HG03064 (cell line): ENCODE data around the gene CPSF6.

Experiments
- ATAC-seq: cut with Tn5 transposase; IDR thresholded peaks from one replicate; pipeline ENCODE4 v1.9.1; 2021; ENCODE audit warnings: low read depth; ENCODE audit not compliant: unreplicated experiment

The CPSF6 gene

GRCh38 chr12:69318225-69318624 lies 78.9 kb downstream of the CPSF6 start:
- ATAC-seq: no peak

GRCh38 chr12:69321351-69321750 lies 82.0 kb downstream of the CPSF6 start:
- no peak for ATAC-seq
